ENCODE results near the gene HABP2. TPM values are rescaled to one million over a fixed set of nuclear protein-coding genes. Genes with fewer than 3 reads are reported as not detected.

The HABP2 gene
- total RNA-seq, 1 experiment from 2014 or later, result not detected

DNA sequence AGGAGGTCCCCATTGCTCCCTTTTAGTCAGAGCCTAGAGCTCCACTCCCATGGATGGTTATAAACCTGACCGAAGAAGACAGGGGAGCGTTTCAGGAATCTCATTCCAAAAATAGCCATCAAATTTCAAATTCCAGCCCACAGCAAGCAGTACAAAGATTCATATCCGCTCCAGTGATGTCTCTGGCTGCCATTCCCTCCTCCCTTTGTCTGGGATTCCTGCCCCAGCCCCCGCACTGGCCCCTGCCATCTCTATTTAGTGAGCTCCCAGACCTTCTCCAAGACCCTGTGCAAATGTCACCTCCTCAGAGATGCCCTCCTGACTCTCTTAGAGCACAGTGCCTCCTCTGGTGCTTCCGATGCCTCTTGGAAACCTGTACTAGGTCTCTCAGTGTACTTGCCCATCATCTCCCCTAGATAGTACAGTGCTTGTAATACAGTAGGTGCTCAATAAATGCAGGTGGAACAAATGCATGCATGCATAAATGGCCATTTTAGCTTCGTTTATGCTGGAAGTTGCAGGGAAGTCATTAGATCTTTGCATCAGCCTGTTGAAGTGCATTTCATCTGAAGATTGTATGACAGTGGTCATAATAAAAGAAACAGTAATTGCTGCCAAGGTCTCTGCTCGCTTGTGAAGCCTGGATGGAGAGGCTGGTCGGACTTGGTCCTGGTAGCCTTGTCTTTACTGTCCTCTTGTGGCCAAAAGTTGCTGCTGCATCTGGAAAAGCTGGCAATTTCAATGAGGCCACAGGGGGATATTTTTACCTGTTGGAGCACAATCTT is 32.0 kb upstream of the HABP2 start:
- Histone ChIP-seq H3K27ac (ENCODE audit: insufficient read length, low read depth, low read length) (no peak overlapping the region), H4K20me1 (ENCODE audit: control insufficient read depth, insufficient read depth, insufficient read length) (no peaks in the 10 kb centered on the region), H2BK15ac (ENCODE audit: low read depth, low read length) (no peak overlapping the region), H3K4me1 (ENCODE audit: insufficient read depth, low read length) (no peaks in the 10 kb centered on the region), H3K79me2 (ENCODE audit: insufficient read depth, low read length) (no peaks in the 10 kb centered on the region), H2BK12ac (ENCODE audit: insufficient read length, low read depth, low read length) (no peak overlapping the region), H3K4me2 (ENCODE audit: insufficient read depth, insufficient read length, low read length) (no peak overlapping the region), H3K56ac (ENCODE audit: insufficient read length, low read depth, low read length) (no peak overlapping the region), H2BK5ac (ENCODE audit: insufficient read length, low read length) (no peak overlapping the region), H2AK5ac (ENCODE audit: insufficient read length, low read length) (no peak overlapping the region), H3T11ph (ENCODE audit: low read length) (no peak overlapping the region), H3K4ac (ENCODE audit: low read depth, low read length) (no peak overlapping the region), H3K23ac (ENCODE audit: insufficient read length, low read depth, low read length) (no peak overlapping the region), H3K23me2 (ENCODE audit: insufficient read length, low read depth, low read length, poor library complexity, severe bottlenecking) (no peaks in the 10 kb centered on the region), H4K8ac (replicated peaks; ENCODE audit: insufficient read length, low read depth, low read length) (no peak overlapping the region), H2AFZ (ENCODE audit: low read length) (no peak overlapping the region), H4K91ac (ENCODE audit: insufficient read length, low read depth, low read length) (no peak overlapping the region), H2BK20ac (ENCODE audit: low read depth, low read length, poor library complexity, severe bottlenecking) (no peak overlapping the region), H3K14ac (ENCODE audit: insufficient read depth, low read length) (no peak overlapping the region), H3K27me3 (ENCODE audit: insufficient read depth, low read length) (no peaks in the 10 kb centered on the region), H3K9ac (ENCODE audit: extremely low read depth, insufficient read length, low read length) (no peak overlapping the region), H3K18ac (ENCODE audit: insufficient read length, low read depth, low read length) (no peak overlapping the region), H2BK120ac (ENCODE audit: low read depth, low read length, poor library complexity, severe bottlenecking) (no peak overlapping the region), H4K5ac (ENCODE audit: insufficient read length, low read depth, low read length) (no peak overlapping the region), H3K79me1 (ENCODE audit: insufficient read depth, low read depth, low read length, poor library complexity, severe bottlenecking) (no peaks in the 10 kb centered on the region), H3K9me3 (ENCODE audit: control insufficient read depth, low read depth, low read length) (no peaks in the 10 kb centered on the region)
- Mint-ChIP-seq H3K27ac (no peak overlapping the region), H3K4me1 (peaks cover 6% of the 10 kb centered on the region in 2 experiments; a peak in 3 of 4 replicates), H3K36me3 (ENCODE audit: insufficient read depth in 1 of 3, low read depth in 3 of 3) (no peaks in the 10 kb centered on the region), H3K9me3 (no peaks in the 10 kb centered on the region; a peak in 1 of 5 replicates), H3K27me3 (ENCODE audit: low read depth) (peaks cover 50% of the 10 kb centered on the region), H3K4me3 (no peak overlapping the region)
- peak; percentile 75 for DNase-seq
- WGBS (ENCODE audit: extremely low coverage, insufficient read length, low lambda C conversion rate), result no CpG with 5 or more reads among the region's 8 CpGs
- TF ChIP-seq, protein P1, sequence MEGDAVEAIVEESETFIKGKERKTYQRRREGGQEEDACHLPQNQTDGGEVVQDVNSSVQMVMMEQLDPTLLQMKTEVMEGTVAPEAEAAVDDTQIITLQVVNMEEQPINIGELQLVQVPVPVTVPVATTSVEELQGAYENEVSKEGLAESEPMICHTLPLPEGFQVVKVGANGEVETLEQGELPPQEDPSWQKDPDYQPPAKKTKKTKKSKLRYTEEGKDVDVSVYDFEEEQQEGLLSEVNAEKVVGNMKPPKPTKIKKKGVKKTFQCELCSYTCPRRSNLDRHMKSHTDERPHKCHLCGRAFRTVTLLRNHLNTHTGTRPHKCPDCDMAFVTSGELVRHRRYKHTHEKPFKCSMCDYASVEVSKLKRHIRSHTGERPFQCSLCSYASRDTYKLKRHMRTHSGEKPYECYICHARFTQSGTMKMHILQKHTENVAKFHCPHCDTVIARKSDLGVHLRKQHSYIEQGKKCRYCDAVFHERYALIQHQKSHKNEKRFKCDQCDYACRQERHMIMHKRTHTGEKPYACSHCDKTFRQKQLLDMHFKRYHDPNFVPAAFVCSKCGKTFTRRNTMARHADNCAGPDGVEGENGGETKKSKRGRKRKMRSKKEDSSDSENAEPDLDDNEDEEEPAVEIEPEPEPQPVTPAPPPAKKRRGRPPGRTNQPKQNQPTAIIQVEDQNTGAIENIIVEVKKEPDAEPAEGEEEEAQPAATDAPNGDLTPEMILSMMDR (conservative IDR thresholded peaks at IDR 0.05), result peak; percentile 94
